ENCODE measurements around the gene MMUT. TPM values are rescaled to one million over a fixed set of nuclear protein-coding genes. Genes with fewer than 3 reads are reported as not detected.

MMUT gene
- 9.3 and 12.0 TPM in 2 replicates for total RNA-seq

GRCh38 chr6:49462927-49463611 is at the start of gene MMUT, which contains the start of gene CENPQ:
Gene MMUT, minus strand, starts transcription at chr6:49463253. Its CDS starts 3,787 bp downstream, at chr6:49459466.
Gene CENPQ, plus strand, starts transcription at chr6:49463370. Its CDS starts 6,807 bp downstream, at chr6:49470177.

GRCh38 chr6:49499623-49500022 is 36.6 kb upstream of the MMUT start, which contains the start of gene GLYATL3:
Gene GLYATL3, plus strand, starts transcription at chr6:49499923. Its CDS starts 12,068 bp downstream, at chr6:49511991.

Other genes starting within 250 kb of the MMUT start
- gene CENPQ, start 117 bp upstream of the MMUT start, total RNA-seq, result 3.9 and 5.9 TPM in 2 replicates
- gene GLYATL3, start 36.7 kb upstream of the MMUT start, total RNA-seq, result not detected in 2 replicates
- 11.3 and 13.1 TPM in 2 replicates for gene C6orf141, start 87.4 kb upstream of the MMUT start, total RNA-seq
- not detected in 2 replicates for gene RHAG, start 173.6 kb upstream of the MMUT start, total RNA-seq